GM12878 (cell line): Measurements from ENCODE around the gene ATAD3A.
"Not testable (repeated sequence)": the region's sequence is repeated elsewhere in the genome, so short reads cannot be mapped to it uniquely, and the experiment has no call there.

ENCODE experiments used
- CTCF ChIP-seq, 3 experiments: IDR thresholded peaks in 2 of 3; conservative IDR thresholded peaks in 1 of 3; 2 replicates each; pipeline ENCODE4 v1.5.1; 2011; ENCODE audit warnings: low read depth in 3 of 3, low read length in 3 of 3, mild to moderate bottlenecking in 3 of 3, control low read depth in 2 of 3, moderate library complexity in 2 of 3, inconsistent platforms in 1 of 3, mixed read lengths in 1 of 3; ENCODE audit not compliant: control insufficient read depth in 2 of 3, insufficient read depth in 1 of 3; ENCODE audit errors: extremely low read depth in 1 of 3
- EGR1 ChIP-seq, 2 experiments: IDR thresholded peaks; 1 replicate in 1 of 2; 2 replicates in 1 of 2; pipeline ENCODE4 v1.6.1; 2011 to 2012; ENCODE audit warnings: low read depth in 2 of 2, low read length in 2 of 2, borderline replicate concordance in 1 of 2, mild to moderate bottlenecking in 1 of 2, moderate library complexity in 1 of 2
- ETV6 ChIP-seq, 2 experiments: fragments of 450-650 bp in 1 of 2; IDR thresholded peaks in 1 of 2; conservative IDR thresholded peaks in 1 of 2; 2 replicates each; pipeline ENCODE4 v1.6.1; 2014; ENCODE audit warnings: antibody characterized with exemption in 1 of 2, borderline replicate concordance in 1 of 2, low read depth in 1 of 2, mild to moderate bottlenecking in 1 of 2, moderate library complexity in 1 of 2
- HDGF ChIP-seq: fragments of 450-650 bp; IDR thresholded peaks from 2 replicates; pipeline ENCODE4 v1.6.1; 2016; ENCODE audit warnings: antibody characterized with exemption
- HSF1 ChIP-seq: fragments of 150-350 bp; IDR thresholded peaks from 2 replicates; pipeline ENCODE4 v1.6.1; 2014; ENCODE audit warnings: mild to moderate bottlenecking, low read depth, low read length
- RELB ChIP-seq: fragments of 450-650 bp; IDR thresholded peaks from 2 replicates; pipeline ENCODE4 v1.6.1; 2017; ENCODE audit warnings: low read depth, mild to moderate bottlenecking, moderate library complexity
- SMC3 ChIP-seq: IDR thresholded peaks from 2 replicates; pipeline ENCODE4 v1.6.1; 2011; ENCODE audit warnings: low read length, improper control_type of control experiment, borderline replicate concordance
- SP1 ChIP-seq: IDR thresholded peaks from one replicate; pipeline ENCODE4 v1.6.1; 2011; ENCODE audit warnings: low read depth, low read length
- SUZ12 ChIP-seq: fragments of 200-600 bp; sonication (generic); IDR thresholded peaks from one replicate; pipeline ENCODE4 v1.6.1; 2018; ENCODE audit warnings: antibody characterized with exemption, mild to moderate bottlenecking; ENCODE audit not compliant: unreplicated experiment
- TCF7 ChIP-seq: IDR thresholded peaks from 2 replicates; pipeline ENCODE4 v1.6.1; 2014; ENCODE audit warnings: antibody characterized with exemption, borderline replicate concordance
- ZNF384 ChIP-seq: IDR thresholded peaks from 2 replicates; pipeline ENCODE4 v1.6.1; 2012; ENCODE audit warnings: low read depth, mild to moderate bottlenecking, low read length, improper control_type of control experiment, borderline replicate concordance

- TF ChIP-seq HSF1; SP1; TCF7; EGR1 (IDR thresholded peaks at IDR 0.05; ENCODE audit: borderline replicate concordance in 1 of 2, low read depth in 2 of 2, low read length in 2 of 2); CTCF (IDR thresholded peaks at IDR 0.05 in 2 of 3, conservative IDR thresholded peaks at IDR 0.05 in 1 of 3; ENCODE audit: control insufficient read depth in 2 of 3, extremely low read depth in 1 of 3, insufficient read depth in 1 of 3, low read depth in 3 of 3, low read length in 3 of 3); ZNF384; ETV6 (conservative IDR thresholded peaks at IDR 0.05 in 1 of 2, IDR thresholded peaks at IDR 0.05 in 1 of 2; ENCODE audit: borderline replicate concordance in 1 of 2, low read depth in 1 of 2); HDGF; SMC3; RELB; SUZ12: not testable (repeated sequence)
Observed at GRCh38 chr1:1513675-1514074, 1.7 kb downstream of the ATAD3A start.
